Brain microvascular endothelial cell (primary cell): ENCODE data around the gene TUBB6.

Source experiments
- DNase-seq: peaks from one replicate; pipeline ENCODE4 v3.0.0-alpha.2; 2020
- H3K27ac ChIP-seq: fragments of 250-450 bp; sonication (Bioruptor Pico); 2 replicates; pipeline ENCODE4 v1.5.1; 2020; ENCODE audit warnings: mild to moderate bottlenecking, moderate library complexity
- H3K27me3 ChIP-seq: fragments of 250-450 bp; sonication (Bioruptor Pico); replicated peaks from 2 replicates; pipeline ENCODE4 v1.5.1; 2020; ENCODE audit warnings: mild to moderate bottlenecking
- H3K36me3 ChIP-seq: fragments of 250-450 bp; sonication (Bioruptor Pico); replicated peaks from 2 replicates; pipeline ENCODE4 v1.5.1; 2020; ENCODE audit warnings: mild to moderate bottlenecking
- H3K4me3 ChIP-seq: 2 replicates; pipeline ENCODE4 v1.5.1; 2011; ENCODE audit warnings: low read depth, mild to moderate bottlenecking, control low read depth, low read length, moderate library complexity
- in situ Hi-C: cut with HindIII; loops from 2 replicates; pipeline ENCODE4 v1.10.0; 2017; ENCODE audit warnings: low sequenced_read_pairs, low pct_ligation_motif_present
- TF ChIP-seq, protein P1 (sequence below): IDR thresholded peaks from 2 replicates; pipeline ENCODE4 v1.5.1; 2011; ENCODE audit warnings: low read depth, mild to moderate bottlenecking, moderate library complexity, low read length, control low read depth, inconsistent platforms; ENCODE audit errors: missing control alignments

TUBB6 gene

DNA sequence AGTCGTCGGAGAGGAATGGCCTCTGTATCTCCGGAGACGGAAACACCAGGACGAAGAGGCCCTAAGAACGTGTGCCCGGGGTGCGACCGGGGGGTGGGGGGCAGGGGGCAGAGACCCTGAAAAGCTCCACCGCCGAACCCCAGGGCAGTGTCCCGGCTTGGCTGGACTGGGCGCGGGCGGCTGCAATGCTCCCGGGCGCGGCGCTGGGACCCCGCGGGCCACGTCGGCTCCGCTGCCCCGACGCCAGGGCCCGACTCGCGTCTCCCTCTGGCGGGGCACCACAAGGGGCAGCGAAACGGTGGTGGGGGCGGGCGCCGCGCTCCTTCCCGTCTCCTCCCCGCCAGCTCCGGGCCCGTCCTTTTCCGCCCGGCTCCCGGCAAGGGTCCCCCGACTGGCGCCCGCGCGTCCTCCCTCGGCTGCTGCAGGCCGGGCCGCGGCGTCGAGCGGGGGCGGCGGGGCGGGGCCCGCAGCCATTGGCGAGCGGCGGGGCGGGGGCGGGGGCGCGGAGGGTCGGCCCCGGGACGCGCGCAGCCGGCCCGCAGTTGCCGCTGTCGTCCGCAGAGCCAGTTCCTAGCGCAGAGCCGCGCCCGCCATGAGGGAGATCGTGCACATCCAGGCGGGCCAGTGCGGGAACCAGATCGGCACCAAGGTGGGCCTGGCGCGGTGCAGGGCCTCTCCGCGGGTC is at the start of gene TUBB6:
TUBB6 (plus strand) TSS at position 541 of the 685 bp plus-strand sequence; CDS start at position 593, 52 bp downstream.
- Histone ChIP-seq H3K36me3 (peaks cover 44% of the 10 kb centered on the region), H3K4me3 (peak within 1 kb of the TSS; percentile 87), H3K27ac (peak within 1 kb of the TSS; percentile 99), H3K27me3 (no peaks in the 10 kb centered on the region)
- DNase-seq, result peak; percentile 72
- TF ChIP-seq, protein P1, sequence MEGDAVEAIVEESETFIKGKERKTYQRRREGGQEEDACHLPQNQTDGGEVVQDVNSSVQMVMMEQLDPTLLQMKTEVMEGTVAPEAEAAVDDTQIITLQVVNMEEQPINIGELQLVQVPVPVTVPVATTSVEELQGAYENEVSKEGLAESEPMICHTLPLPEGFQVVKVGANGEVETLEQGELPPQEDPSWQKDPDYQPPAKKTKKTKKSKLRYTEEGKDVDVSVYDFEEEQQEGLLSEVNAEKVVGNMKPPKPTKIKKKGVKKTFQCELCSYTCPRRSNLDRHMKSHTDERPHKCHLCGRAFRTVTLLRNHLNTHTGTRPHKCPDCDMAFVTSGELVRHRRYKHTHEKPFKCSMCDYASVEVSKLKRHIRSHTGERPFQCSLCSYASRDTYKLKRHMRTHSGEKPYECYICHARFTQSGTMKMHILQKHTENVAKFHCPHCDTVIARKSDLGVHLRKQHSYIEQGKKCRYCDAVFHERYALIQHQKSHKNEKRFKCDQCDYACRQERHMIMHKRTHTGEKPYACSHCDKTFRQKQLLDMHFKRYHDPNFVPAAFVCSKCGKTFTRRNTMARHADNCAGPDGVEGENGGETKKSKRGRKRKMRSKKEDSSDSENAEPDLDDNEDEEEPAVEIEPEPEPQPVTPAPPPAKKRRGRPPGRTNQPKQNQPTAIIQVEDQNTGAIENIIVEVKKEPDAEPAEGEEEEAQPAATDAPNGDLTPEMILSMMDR, result no peak
- in situ Hi-C loops, result no loop called here

DNA sequence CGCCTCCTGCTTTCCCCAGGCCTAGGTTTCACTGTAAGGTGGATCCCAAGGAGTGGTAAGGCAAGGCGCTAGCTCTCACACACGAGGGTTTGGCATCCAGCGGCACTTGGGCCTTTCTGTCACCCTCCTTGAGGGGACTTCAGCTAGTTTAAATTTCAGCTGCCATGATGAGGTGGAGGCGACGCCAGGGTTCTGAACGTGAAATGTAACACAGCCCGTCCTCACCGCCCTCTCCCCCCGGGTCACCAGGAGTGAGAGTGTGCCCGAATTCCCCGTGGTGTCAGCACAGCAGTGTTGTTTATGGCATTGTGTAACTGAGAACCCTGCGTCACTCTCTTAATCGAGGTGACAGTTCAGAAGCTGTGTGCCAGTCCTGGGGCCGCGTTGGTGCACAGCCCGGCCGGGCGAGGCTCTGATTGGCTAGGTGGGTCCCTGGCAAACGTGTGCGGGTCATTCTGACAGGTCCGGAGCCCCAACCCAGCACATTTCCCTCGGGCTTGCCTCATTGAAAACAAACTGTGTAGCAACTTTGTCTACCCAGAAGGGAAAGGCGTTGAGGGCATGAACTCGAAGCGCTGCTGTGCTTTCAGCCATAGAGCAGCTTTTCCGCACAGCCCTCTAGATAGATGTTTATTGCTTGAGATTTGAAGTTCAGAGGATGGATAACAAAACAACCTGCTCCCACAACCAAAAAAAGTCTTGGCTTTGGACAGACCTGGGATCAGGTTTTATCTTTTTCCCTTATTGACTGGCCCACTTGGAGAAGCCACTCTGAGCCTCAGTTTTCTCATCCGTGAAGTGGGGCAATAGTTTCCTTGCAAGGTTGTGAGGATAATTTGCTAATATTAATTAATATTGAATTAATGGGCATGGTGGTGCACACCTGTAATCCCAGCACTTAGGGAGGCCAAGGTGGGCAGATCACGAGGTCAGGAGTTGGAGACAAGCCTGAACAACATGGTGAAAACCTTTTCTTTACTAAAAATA is 49.0 kb upstream of the TUBB6 start:
- H3K27ac ChIP-seq, result no peak overlapping the region
- TF ChIP-seq, protein P1, result no peak
- no peaks in the 10 kb centered on the region for H3K36me3 ChIP-seq
- no peak for DNase-seq
- H3K27me3 ChIP-seq, result no peaks in the 10 kb centered on the region
- in situ Hi-C loops, result no loop called here
- no peak overlapping the region for H3K4me3 ChIP-seq

DNA sequence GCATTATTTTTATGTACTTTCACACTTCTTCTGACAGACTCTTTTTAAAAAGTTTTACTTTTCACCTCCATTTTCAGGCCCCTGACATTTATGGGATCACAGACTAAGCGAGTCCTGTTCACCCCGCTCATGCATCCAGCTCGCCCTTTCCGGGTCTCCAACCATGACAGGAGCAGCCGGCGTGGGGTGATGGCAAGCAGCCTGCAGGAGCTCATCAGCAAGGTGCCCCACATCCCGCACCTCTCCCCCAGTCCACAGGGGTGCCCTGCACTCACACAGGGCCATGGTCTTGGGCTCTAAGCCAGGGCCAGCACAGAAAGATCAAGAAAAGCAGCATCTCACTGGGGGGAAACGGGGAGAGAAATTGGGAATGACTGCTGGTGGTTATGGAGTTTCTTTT is 45.3 kb upstream of the TUBB6 start:
- DNase-seq, result no peak
- Histone ChIP-seq H3K27me3 (no peaks in the 10 kb centered on the region), H3K36me3 (no peaks in the 10 kb centered on the region), H3K4me3 (no peak overlapping the region), H3K27ac (no peak overlapping the region)
- in situ Hi-C loops, result no loop called here
- TF ChIP-seq, protein P1, result no peak

DNA sequence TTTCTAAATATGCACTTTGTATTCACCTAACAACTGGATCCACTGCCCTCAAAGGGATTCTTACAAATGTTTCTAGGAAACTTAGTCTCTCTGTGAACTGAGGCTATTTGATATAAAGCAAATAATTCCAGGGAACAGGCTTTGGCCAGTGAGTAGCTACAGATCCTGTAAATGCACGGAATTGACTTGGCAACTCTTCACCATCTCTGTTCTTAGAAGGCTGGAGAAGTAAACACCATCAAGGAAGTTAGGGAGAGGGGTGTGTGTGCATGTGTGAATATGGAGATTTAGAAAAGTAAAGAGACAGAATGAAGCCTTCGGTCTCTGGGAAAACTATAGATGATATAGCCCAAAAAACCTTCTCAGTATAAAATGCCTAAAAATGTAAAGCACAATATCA is 43.2 kb upstream of the TUBB6 start:
- TF ChIP-seq, protein P1, result no peak
- Histone ChIP-seq H3K27ac (no peak overlapping the region), H3K36me3 (no peaks in the 10 kb centered on the region), H3K27me3 (no peaks in the 10 kb centered on the region), H3K4me3 (no peak overlapping the region)
- no peak for DNase-seq
- in situ Hi-C loops, result no loop called here

DNA sequence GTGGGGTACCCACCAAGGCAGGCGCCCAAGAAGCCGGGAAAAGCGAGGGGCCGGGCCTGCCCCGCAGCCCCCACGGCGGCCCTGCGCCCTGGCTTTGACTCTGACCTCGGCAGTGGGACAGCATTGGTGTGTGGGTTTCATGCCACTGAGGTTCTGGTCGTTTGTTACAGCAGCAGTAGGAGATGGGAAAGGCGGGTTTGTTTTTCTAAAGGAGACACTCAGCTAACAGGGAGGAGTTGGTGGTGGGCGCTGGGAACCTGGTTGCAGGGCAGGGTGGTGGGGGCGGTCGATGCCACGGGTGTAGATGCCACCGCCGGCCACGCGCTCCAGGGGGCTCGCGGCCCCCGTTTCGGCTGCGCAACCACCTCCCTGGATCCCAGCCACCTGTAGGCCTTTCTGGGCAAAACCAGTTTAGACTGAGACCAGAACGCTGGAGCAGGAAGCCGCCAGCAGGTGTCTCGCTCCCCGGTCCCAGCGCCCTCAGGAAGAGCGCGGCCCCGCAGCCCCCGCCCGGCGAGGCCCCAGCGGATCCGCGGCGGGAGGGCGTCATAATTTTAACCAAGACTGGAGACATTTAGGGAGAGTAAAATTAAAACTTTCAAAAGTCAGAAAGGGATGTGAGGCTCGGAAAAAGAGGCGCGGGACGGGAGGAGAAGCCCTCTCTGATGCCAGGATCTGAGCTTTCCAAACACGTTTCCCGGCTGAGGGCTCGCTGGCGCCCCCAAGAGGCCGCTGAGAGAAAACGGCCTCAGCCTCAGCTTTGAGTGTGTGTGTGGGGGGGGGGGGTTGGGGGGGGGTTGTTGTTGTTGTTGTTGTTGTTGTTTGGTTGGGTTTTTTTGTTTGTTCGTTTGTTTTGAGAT is 36.4 kb upstream of the TUBB6 start:
- in situ Hi-C loops, result no loop called here
- TF ChIP-seq, protein P1, result peak; percentile 68
- Histone ChIP-seq H3K27me3 (no peaks in the 10 kb centered on the region), H3K27ac (peak overlapping the region; percentile 54), H3K4me3 (peak overlapping the region; percentile 40), H3K36me3 (no peaks in the 10 kb centered on the region)
- peak; percentile 60 for DNase-seq
